Measurements from ENCODE around the gene ADAMTSL1.

DNA sequence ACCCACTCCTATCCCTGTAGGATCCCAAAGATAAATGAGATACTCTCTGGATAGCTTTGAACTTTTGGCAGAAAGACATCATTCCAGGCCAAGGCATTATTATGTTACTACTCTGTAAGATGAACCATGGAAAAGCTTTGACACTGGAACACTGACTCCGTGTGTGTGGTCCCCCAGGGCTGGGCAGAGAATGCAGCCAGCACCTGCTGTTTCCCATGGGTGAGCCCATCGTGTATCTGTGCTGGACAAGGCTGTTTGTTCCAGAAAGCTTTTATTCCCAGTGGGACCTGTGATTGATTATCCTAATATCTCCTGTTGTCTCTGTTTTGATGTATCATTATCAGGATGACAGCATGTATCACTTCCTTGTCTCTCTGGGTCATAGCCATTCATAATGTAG, 304.2 kb downstream of the ADAMTSL1 start:
- no peak for TF ChIP-seq POLR2A (IDR thresholded peaks at IDR 0.05)
- TF ChIP-seq, protein P1, sequence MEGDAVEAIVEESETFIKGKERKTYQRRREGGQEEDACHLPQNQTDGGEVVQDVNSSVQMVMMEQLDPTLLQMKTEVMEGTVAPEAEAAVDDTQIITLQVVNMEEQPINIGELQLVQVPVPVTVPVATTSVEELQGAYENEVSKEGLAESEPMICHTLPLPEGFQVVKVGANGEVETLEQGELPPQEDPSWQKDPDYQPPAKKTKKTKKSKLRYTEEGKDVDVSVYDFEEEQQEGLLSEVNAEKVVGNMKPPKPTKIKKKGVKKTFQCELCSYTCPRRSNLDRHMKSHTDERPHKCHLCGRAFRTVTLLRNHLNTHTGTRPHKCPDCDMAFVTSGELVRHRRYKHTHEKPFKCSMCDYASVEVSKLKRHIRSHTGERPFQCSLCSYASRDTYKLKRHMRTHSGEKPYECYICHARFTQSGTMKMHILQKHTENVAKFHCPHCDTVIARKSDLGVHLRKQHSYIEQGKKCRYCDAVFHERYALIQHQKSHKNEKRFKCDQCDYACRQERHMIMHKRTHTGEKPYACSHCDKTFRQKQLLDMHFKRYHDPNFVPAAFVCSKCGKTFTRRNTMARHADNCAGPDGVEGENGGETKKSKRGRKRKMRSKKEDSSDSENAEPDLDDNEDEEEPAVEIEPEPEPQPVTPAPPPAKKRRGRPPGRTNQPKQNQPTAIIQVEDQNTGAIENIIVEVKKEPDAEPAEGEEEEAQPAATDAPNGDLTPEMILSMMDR (IDR thresholded peaks at IDR 0.05), result no peak
